GM08714 (cell line): Measurements from ENCODE around the gene PPP1R12A.
"Not testable (repeated sequence)": the region's sequence is repeated elsewhere in the genome, so short reads cannot be mapped to it uniquely, and the experiment has no call there.

Source experiments
- H3K4me3 ChIP-seq: fragments of 200-500 bp; sonication (Bioruptor generic); 2 replicates; pipeline ENCODE4 v1.5.1; 2014; ENCODE audit warnings: mild to moderate bottlenecking, low read length, inconsistent platforms
- ZNF274 ChIP-seq: IDR thresholded peaks from 2 replicates; pipeline ENCODE4 v1.6.1; 2012; ENCODE audit warnings: mild to moderate bottlenecking, low read depth, low read length

The PPP1R12A gene

GRCh38 chr12:79826267-79827128 lies 108.4 kb downstream of the PPP1R12A start:
- no peak for TF ChIP-seq ZNF274
- H3K4me3 ChIP-seq: no peak overlapping the region

- no peak for TF ChIP-seq ZNF274
- H3K4me3 ChIP-seq: no peak overlapping the region
These were observed 112.4 kb downstream of the PPP1R12A start for GRCh38 chr12:79822475-79822874.

- TF ChIP-seq ZNF274: no peak
These were observed 116.0 kb downstream of the PPP1R12A start for GRCh38 chr12:79818856-79819255.

GRCh38 chr12:79784366-79785065 lies 150.4 kb downstream of the PPP1R12A start:
- H3K4me3 ChIP-seq: not testable (repeated sequence)

More at GRCh38 chr12:79818856-79819255, 116.0 kb downstream of the PPP1R12A start:
- H3K4me3 ChIP-seq: no peak overlapping the region

GRCh38 chr12:79782172-79782900 lies 152.6 kb downstream of the PPP1R12A start:
- TF ChIP-seq ZNF274: no peak
- H3K4me3 ChIP-seq: no peak overlapping the region

- no peak overlapping the region for H3K4me3 ChIP-seq
- TF ChIP-seq ZNF274: no peak
These were observed 156.0 kb downstream of the PPP1R12A start for GRCh38 chr12:79778802-79779448.

GRCh38 chr12:79776111-79776510 lies 158.8 kb downstream of the PPP1R12A start:
- TF ChIP-seq ZNF274: no peak
- H3K4me3 ChIP-seq: no peak overlapping the region

GRCh38 chr12:79775355-79776027 lies 159.4 kb downstream of the PPP1R12A start:
- no peak overlapping the region for H3K4me3 ChIP-seq

GRCh38 chr12:79773896-79774295 lies 161.0 kb downstream of the PPP1R12A start:
- H3K4me3 ChIP-seq: no peak overlapping the region
- no peak for TF ChIP-seq ZNF274

More at GRCh38 chr12:79775355-79776027, 159.4 kb downstream of the PPP1R12A start:
- no peak for TF ChIP-seq ZNF274

- no peak overlapping the region for H3K4me3 ChIP-seq
- no peak for TF ChIP-seq ZNF274
These were observed 164.9 kb downstream of the PPP1R12A start for GRCh38 chr12:79769860-79770485.

GRCh38 chr12:79769189-79769859 lies 165.6 kb downstream of the PPP1R12A start:
- no peak for TF ChIP-seq ZNF274
- no peak overlapping the region for H3K4me3 ChIP-seq

- H3K4me3 ChIP-seq: no peak overlapping the region
- TF ChIP-seq ZNF274: no peak
These were observed 168.0 kb downstream of the PPP1R12A start for GRCh38 chr12:79766705-79767464.
